ENCODE measurements around the gene BRD3. TPM values are rescaled to one million over a fixed set of nuclear protein-coding genes. Genes with fewer than 3 reads are reported as not detected.
A peak's percentile ranks its signal among the peaks of the same experiment; 100 is the strongest.

The BRD3 gene
- total and polyA plus RNA-seq, 8 donors: 8.8 to 36.3 (median 16.5) TPM

- FAIRE-seq (no peak), ATAC-seq (no peak), DNase-seq (peak in 2 of 6 donors; percentile 17 to 44)
- no peak overlapping the region for H3K4me3 ChIP-seq
- intact Hi-C loops (cut with DNase I): no loop called here
- TF ChIP-seq, protein P1, sequence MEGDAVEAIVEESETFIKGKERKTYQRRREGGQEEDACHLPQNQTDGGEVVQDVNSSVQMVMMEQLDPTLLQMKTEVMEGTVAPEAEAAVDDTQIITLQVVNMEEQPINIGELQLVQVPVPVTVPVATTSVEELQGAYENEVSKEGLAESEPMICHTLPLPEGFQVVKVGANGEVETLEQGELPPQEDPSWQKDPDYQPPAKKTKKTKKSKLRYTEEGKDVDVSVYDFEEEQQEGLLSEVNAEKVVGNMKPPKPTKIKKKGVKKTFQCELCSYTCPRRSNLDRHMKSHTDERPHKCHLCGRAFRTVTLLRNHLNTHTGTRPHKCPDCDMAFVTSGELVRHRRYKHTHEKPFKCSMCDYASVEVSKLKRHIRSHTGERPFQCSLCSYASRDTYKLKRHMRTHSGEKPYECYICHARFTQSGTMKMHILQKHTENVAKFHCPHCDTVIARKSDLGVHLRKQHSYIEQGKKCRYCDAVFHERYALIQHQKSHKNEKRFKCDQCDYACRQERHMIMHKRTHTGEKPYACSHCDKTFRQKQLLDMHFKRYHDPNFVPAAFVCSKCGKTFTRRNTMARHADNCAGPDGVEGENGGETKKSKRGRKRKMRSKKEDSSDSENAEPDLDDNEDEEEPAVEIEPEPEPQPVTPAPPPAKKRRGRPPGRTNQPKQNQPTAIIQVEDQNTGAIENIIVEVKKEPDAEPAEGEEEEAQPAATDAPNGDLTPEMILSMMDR (IDR thresholded peaks at IDR 0.05): no peak
- H3K4me1 ChIP-seq: no peaks in the 10 kb centered on the region
- no peaks in the 10 kb centered on the region for H3K9me3 ChIP-seq
- peaks cover 3 to 66% (median 25%) of the 10 kb centered on the region in 3 donors for H3K36me3 ChIP-seq
- no peaks in the 10 kb centered on the region for H3K27me3 ChIP-seq
- H3K27ac ChIP-seq: no peak overlapping the region
- 83 to 85% methylated on average over 26 of the region's 26 CpGs for WGBS, 2 donors
Measured at GRCh38 chr9:134045841-134046544, 21.8 kb downstream of the BRD3 start.

- TF ChIP-seq, protein P1 (IDR thresholded peaks at IDR 0.05): no peak
- Histone ChIP-seq H3K36me3 (peaks cover 0 to 59% (median 23%) of the 10 kb centered on the region in 3 donors), H3K9me3 (no peaks in the 10 kb centered on the region), H3K27ac (no peak overlapping the region), H3K27me3 (no peaks in the 10 kb centered on the region), H3K4me3 (no peak overlapping the region), H3K4me1 (no peaks in the 10 kb centered on the region)
- FAIRE-seq (no peak), ATAC-seq (no peak), DNase-seq (peak in 1 of 6 donors; percentile 35)
- whole genome bisulfite sequencing, 2 donors: 88 to 92% methylated on average over 12 of the region's 12 CpGs
- intact Hi-C loops (cut with DNase I): no loop called here
Measured at GRCh38 chr9:134044944-134045343, 22.9 kb downstream of the BRD3 start.

DNA sequence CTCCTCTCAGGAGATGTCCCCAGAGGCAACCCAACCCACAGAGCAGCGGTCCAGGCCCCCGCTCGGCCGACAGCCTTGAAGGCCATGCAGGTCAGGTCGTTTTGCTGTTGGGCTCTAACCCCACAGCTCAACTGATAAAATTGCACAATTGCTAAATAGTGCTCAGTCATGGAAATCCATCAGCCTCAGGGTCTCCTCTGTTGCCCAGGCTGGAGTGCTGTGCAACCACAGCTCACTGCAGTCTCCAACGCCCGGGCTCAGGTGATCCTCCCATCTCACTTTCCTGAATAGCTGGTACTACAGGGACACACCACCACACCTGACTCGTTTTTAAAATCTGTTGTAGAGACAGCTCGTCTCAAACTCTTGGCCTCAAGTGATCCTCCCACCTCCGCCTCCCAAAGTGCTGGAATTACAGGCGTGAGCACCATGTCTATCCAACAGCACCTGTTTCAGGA lies 24.3 kb downstream of the BRD3 start:
- Histone ChIP-seq H3K27me3 (no peaks in the 10 kb centered on the region), H3K27ac (no peak overlapping the region), H3K36me3 (peaks cover 0 to 59% (median 14%) of the 10 kb centered on the region in 3 donors), H3K9me3 (no peaks in the 10 kb centered on the region), H3K4me3 (no peak overlapping the region), H3K4me1 (no peaks in the 10 kb centered on the region)
- 79 to 89% methylated on average over 11 of the region's 11 CpGs for WGBS, 2 donors
- FAIRE-seq (no peak), DNase-seq (peak in 1 of 6 donors; percentile 33), ATAC-seq (no peak)
- TF ChIP-seq, protein P1 (IDR thresholded peaks at IDR 0.05): no peak
- intact Hi-C loops (cut with DNase I): no loop called here

DNA sequence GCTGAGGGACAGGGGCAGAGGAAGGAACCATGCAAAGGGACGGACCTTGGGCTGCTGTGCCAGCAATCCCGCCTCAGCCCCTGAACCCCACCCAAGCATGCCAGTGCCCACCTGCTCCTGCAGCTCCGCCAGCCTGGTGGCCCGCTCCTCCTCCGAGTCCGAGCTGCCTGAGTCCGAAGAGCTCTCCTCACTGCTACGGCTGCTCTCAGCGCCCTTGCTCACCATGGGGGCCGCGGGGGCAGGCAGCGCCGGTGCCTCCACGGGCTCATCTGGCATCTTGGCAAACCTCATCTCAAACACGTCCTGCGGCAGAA lies 26.2 kb downstream of the BRD3 start:
- FAIRE-seq: no peak
- Histone ChIP-seq H3K27me3 (no peaks in the 10 kb centered on the region), H3K4me1 (no peaks in the 10 kb centered on the region), H3K36me3 (peaks cover 0 to 40% (median 7%) of the 10 kb centered on the region in 3 donors), H3K4me3 (no peak overlapping the region), H3K27ac (no peak overlapping the region), H3K9me3 (no peaks in the 10 kb centered on the region)
- TF ChIP-seq, protein P1 (IDR thresholded peaks at IDR 0.05): no peak
- WGBS, 2 donors: 94% methylated on average over 16 of the region's 16 CpGs
- intact Hi-C loops (cut with DNase I): no loop called here
- no peak for ATAC-seq
- DNase-seq: peak in 2 of 6 donors; percentile 25 to 70

Measured in pancreas (tissue), 10 donors.